Measurements from ENCODE around the gene MYO18B. TPM values are rescaled to one million over a fixed set of nuclear protein-coding genes. Genes with fewer than 3 reads are reported as not detected.

Gene MYO18B
- total and polyA plus RNA-seq, 8 donors = 0.05 to 0.47 (median 0.14) TPM

GRCh38 chr22:26068571-26068970 is 326.6 kb downstream of the MYO18B start:
- intact Hi-C loops (cut with DNase I) = no loop called here
- DNase-seq (no peak), FAIRE-seq (no peak), ATAC-seq (no peak)
- H3K9me3 ChIP-seq = no peaks in the 10 kb centered on the region
- 39 to 57% methylated on average over 3 of the region's 3 CpGs for WGBS, 2 donors
- TF ChIP-seq CTCF (IDR thresholded peaks at IDR 0.05) = no peak
- no peak overlapping the region for H3K4me3 ChIP-seq
- no peaks in the 10 kb centered on the region for H3K27me3 ChIP-seq
- H3K4me1 ChIP-seq = no peaks in the 10 kb centered on the region
- no peak overlapping the region for H3K27ac ChIP-seq
- H3K36me3 ChIP-seq = no peaks in the 10 kb centered on the region

- TF ChIP-seq CTCF (IDR thresholded peaks at IDR 0.05) = no peak
- FAIRE-seq = no peak
Measured at GRCh38 chr22:26072621-26073020, 330.6 kb downstream of the MYO18B start.

GRCh38 chr22:26075251-26075650 is 333.3 kb downstream of the MYO18B start:
- intact Hi-C loops (cut with DNase I) = no loop called here
- H3K9me3 ChIP-seq = no peaks in the 10 kb centered on the region
- DNase-seq (no peak), ATAC-seq (no peak), FAIRE-seq (no peak)
- H3K27ac ChIP-seq = no peak overlapping the region
- TF ChIP-seq CTCF (IDR thresholded peaks at IDR 0.05) = no peak
- H3K27me3 ChIP-seq = no peaks in the 10 kb centered on the region
- 29 to 42% methylated on average over 1 of the region's 1 CpG for WGBS, 2 donors
- H3K4me3 ChIP-seq = no peak overlapping the region
- no peaks in the 10 kb centered on the region for H3K36me3 ChIP-seq
- no peaks in the 10 kb centered on the region for H3K4me1 ChIP-seq

More at GRCh38 chr22:26072621-26073020, 330.6 kb downstream of the MYO18B start:
- H3K4me3 ChIP-seq = no peak overlapping the region
- ATAC-seq (no peak), DNase-seq (no peak)
- H3K4me1 ChIP-seq = no peaks in the 10 kb centered on the region
- H3K36me3 ChIP-seq = no peaks in the 10 kb centered on the region
- no peak overlapping the region for H3K27ac ChIP-seq
- H3K9me3 ChIP-seq = no peaks in the 10 kb centered on the region
- WGBS, 2 donors = 49 to 53% methylated on average over 3 of the region's 3 CpGs
- H3K27me3 ChIP-seq = no peaks in the 10 kb centered on the region
- intact Hi-C loops (cut with DNase I) = no loop called here

GRCh38 chr22:26079009-26079408 is 337.0 kb downstream of the MYO18B start:
- Histone ChIP-seq H3K4me1 (no peaks in the 10 kb centered on the region), H3K27ac (no peak overlapping the region), H3K9me3 (no peaks in the 10 kb centered on the region), H3K36me3 (no peaks in the 10 kb centered on the region), H3K4me3 (no peak overlapping the region), H3K27me3 (no peaks in the 10 kb centered on the region)
- no peak for TF ChIP-seq CTCF (IDR thresholded peaks at IDR 0.05)
- ATAC-seq = no peak
- 36 to 39% methylated on average over 4 of the region's 4 CpGs for WGBS, 2 donors
- DNase-seq = no peak
- no peak for FAIRE-seq
- intact Hi-C loops (cut with DNase I) = no loop called here

Other genes starting within 250 kb of the MYO18B start
- 10 to 100 TPM in 2 of 6 donors, 1 to 10 TPM in 4; 6.0 to 18.1 (median 7.9) TPM for gene GRK3, start 177.5 kb upstream of the MYO18B start, total RNA-seq
- gene GRK3, start 177.5 kb upstream of the MYO18B start, polyA plus RNA-seq = 1 to 10 TPM; 3.5 to 7.6 TPM